Ovary (tissue), 3 donors: ENCODE results near the gene KIF6.

ENCODE experiments used
- CTCF ChIP-seq, 3 donors: fragments of 450-650 bp in 2 of 3; fragments of 200-600 bp in 1 of 3; IDR thresholded peaks; one replicate each; pipeline versions ENCODE4 v1.5.1 to v1.8.0; 2016 to 2022; ENCODE audit warnings: antibody characterized with exemption in 3 of 3, mild to moderate bottlenecking in 1 of 3
- EP300 ChIP-seq: sonication (generic); formaldehyde crosslinking; IDR thresholded peaks from one replicate; pipeline ENCODE4 v1.6.1; 2017; ENCODE audit warnings: antibody characterized with exemption
- POLR2A ChIP-seq: fragments of 450-650 bp; IDR thresholded peaks from one replicate; pipeline ENCODE4 v1.6.1; 2017; ENCODE audit warnings: antibody characterized with exemption, mild to moderate bottlenecking, moderate library complexity
- donor health status: DM: no; HTN: no; CAD: no.

GRCh38 chr6:39700362-39700761 lies 24.8 kb downstream of the KIF6 start:
- TF ChIP-seq CTCF (IDR thresholded peaks at IDR 0.05): no peak
- no peak for TF ChIP-seq POLR2A
- no peak for TF ChIP-seq EP300
